A673 (cell line): ENCODE measurements around the gene ACOT7. TPM values are rescaled to one million over a fixed set of nuclear protein-coding genes. Genes with fewer than 3 reads are reported as not detected.

Experiments used
- BruUV-seq: library from RNA; stranded (reverse); fragments of 400-500 nt; replicated peaks from 2 replicates; lab custom pipeline; 2021; lab: Mats Ljungman, UMichigan
- CTCF ChIA-PET: fragments of 300-600 bp; sonication (Branson Sonifier 250); formaldehyde crosslinking; loops from one replicate; lab custom pipeline; 2022; ENCODE audit warnings: antibody characterized with exemption; lab: Charles Lee
- POLR2A ChIA-PET: fragments of 300-600 bp; sonication (Branson Sonifier 250); formaldehyde crosslinking; loops from one replicate; lab custom pipeline; 2022; ENCODE audit warnings: antibody characterized with exemption; ENCODE audit not compliant: low non-redundant PET; lab: Charles Lee
- DNase-seq: peaks from one replicate; pipeline ENCODE4 v3.0.0-alpha.2; 2015; ENCODE audit warnings: low spot score
- H3K27ac ChIP-seq: fragments of 200-600 bp; sonication (generic); 2 replicates; pipeline ENCODE4 v1.5.1; 2016; ENCODE audit warnings: mixed run types, low read depth, mild to moderate bottlenecking, mixed read lengths, antibody characterized with exemption, low read length; ENCODE audit not compliant: poor library complexity, severe bottlenecking
- H3K27me3 ChIP-seq: fragments of 200-600 bp; sonication (generic); replicated peaks from 2 replicates; pipeline ENCODE4 v1.6.1; 2017; ENCODE audit warnings: mixed run types, low read depth, mild to moderate bottlenecking, mixed read lengths, antibody characterized with exemption, low read length; ENCODE audit not compliant: insufficient read depth, poor library complexity
- H3K36me3 ChIP-seq: fragments of 200-600 bp; sonication (generic); 2 replicates; pipeline ENCODE4 v1.6.1; 2016; ENCODE audit warnings: mixed run types, mild to moderate bottlenecking, mixed read lengths, antibody characterized with exemption, low read length; ENCODE audit not compliant: insufficient read depth, poor library complexity, severe bottlenecking
- H3K4me1 ChIP-seq: fragments of 200-600 bp; sonication (generic); 2 replicates; pipeline ENCODE4 v1.6.1; 2017; ENCODE audit warnings: mixed run types, mild to moderate bottlenecking, mixed read lengths, antibody characterized with exemption, low read length; ENCODE audit not compliant: insufficient read depth, poor library complexity, severe bottlenecking
- H3K4me3 ChIP-seq: fragments of 200-600 bp; sonication (generic); 2 replicates; pipeline ENCODE4 v1.5.1; 2016; ENCODE audit warnings: low read depth, mixed run types, mild to moderate bottlenecking, mixed read lengths, low read length; ENCODE audit not compliant: poor library complexity, severe bottlenecking
- H3K9me3 ChIP-seq: fragments of 200-600 bp; sonication (generic); 2 replicates; pipeline ENCODE4 v1.6.1; 2016; ENCODE audit warnings: mixed run types, low read depth, mild to moderate bottlenecking, mixed read lengths, antibody characterized with exemption, low read length; ENCODE audit not compliant: poor library complexity, severe bottlenecking
- EZH2 ChIP-seq: fragments of 200-600 bp; sonication (generic); IDR thresholded peaks from 2 replicates; pipeline ENCODE4 v1.6.1; 2017; ENCODE audit warnings: borderline replicate concordance, low read depth, mild to moderate bottlenecking, mixed read lengths, antibody characterized with exemption, low read length; ENCODE audit not compliant: poor library complexity, severe bottlenecking
- intact Hi-C: fragments of 100-400 bp; cut with micrococcal nuclease; formaldehyde crosslinking; loops from one replicate; pipeline ENCODE4 v1.10.0; 2022; ENCODE audit not compliant: unreplicated experiment
- total RNA-seq: library from RNA; stranded (reverse); gene quantifications from 2 replicates; pipeline ENCODE4 v1.2.3, GENCODE V29; 2021
- TF ChIP-seq, protein P1 (sequence below): fragments of 300-800, 200-600 bp; sonication (generic); conservative IDR thresholded peaks from 2 replicates; pipeline ENCODE4 v1.5.1; 2017; ENCODE audit warnings: low read depth, mild to moderate bottlenecking, antibody characterized with exemption, low read length, moderate library complexity, mixed read lengths

ACOT7 gene
- total RNA-seq, 1 experiment from 2014 or later = 132 TPM

DNA sequence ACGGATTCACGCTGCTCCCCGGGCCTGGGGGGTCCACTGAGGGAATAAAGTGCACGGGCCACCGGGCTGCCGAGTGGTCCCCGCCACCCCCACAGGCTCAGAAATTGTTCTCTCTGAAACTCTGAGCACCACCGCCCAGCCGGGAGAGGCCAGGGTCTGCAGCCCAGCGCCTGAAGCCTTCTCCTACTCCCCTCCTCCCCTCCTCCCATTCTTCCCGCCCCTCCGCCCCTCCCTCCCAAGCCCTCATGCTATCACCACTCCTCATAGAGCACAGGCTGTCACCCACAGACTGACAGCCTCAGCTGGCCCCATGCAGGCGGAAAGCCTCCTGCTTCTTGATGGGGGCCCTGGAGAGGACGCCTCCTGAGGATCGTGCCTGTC, 132.0 kb downstream of the ACOT7 start:
- Histone ChIP-seq H3K9me3 (no peaks in the 10 kb centered on the region), H3K27me3 (no peaks in the 10 kb centered on the region), H3K4me3 (peak overlapping the region; percentile 62), H3K27ac (no peak overlapping the region), H3K4me1 (peaks cover 20% of the 10 kb centered on the region), H3K36me3 (no peaks in the 10 kb centered on the region)
- ChIA-PET CTCF (interaction anchor here (0.6 kb wide), 1 partner anchor 300 kb away, joined by 6 read pairs; no protein-coding TSS in a partner anchor), POLR2A (no interaction called here)
- DNase-seq = no peak
- BruUV-seq = no TSS peak
- intact Hi-C loops = loop anchor here (5.0 kb wide), 1 partner anchor 81 kb away; no protein-coding TSS in a partner anchor
- TF ChIP-seq, protein P1, sequence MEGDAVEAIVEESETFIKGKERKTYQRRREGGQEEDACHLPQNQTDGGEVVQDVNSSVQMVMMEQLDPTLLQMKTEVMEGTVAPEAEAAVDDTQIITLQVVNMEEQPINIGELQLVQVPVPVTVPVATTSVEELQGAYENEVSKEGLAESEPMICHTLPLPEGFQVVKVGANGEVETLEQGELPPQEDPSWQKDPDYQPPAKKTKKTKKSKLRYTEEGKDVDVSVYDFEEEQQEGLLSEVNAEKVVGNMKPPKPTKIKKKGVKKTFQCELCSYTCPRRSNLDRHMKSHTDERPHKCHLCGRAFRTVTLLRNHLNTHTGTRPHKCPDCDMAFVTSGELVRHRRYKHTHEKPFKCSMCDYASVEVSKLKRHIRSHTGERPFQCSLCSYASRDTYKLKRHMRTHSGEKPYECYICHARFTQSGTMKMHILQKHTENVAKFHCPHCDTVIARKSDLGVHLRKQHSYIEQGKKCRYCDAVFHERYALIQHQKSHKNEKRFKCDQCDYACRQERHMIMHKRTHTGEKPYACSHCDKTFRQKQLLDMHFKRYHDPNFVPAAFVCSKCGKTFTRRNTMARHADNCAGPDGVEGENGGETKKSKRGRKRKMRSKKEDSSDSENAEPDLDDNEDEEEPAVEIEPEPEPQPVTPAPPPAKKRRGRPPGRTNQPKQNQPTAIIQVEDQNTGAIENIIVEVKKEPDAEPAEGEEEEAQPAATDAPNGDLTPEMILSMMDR = no peak
- no peak for TF ChIP-seq EZH2

DNA sequence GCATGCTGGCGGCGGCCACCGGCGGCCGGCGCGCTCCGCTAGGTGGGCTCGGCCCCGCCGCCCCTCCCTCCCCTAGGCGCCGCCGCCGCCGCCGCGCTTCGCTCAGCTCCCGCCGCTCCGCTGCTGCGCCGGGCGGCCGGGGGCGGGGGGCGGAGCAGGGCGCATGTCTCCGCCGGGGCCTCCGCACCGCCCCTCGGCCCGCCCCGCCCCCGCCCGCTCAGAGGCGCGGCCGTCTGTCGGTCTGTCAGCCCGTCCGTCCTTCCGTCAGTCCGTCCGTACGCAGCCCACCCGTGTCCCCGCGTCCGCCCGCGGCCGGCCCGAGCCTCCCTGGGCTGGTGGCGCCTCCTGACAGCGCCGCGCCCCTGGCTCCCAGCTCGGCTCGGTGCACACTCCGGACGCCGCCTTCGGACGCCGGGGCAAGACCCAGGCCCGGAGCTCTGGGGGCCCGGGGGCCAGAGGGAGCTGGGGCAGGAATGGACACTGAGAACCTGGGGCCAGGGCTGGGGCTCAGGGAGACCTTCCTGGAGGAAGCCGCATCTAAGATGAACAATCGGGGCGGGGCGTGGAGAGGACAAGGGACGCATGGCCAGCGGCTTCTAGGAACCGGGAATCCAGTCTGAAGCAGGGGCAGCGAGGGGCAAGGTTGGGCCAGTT, 132.5 kb downstream of the ACOT7 start, which contains the start of gene GPR153:
GPR153 (minus strand) TSS at position 138 of the 654 bp plus-strand sequence. CDS start 6,193 bp downstream, outside the sequence.
- BruUV-seq = no TSS peak
- no peaks in the 10 kb centered on the region for H3K9me3 ChIP-seq
- no peaks in the 10 kb centered on the region for H3K36me3 ChIP-seq
- DNase-seq = peak; percentile 48
- TF ChIP-seq EZH2 = no peak
- TF ChIP-seq, protein P1 = no peak
- POLR2A ChIA-PET = no interaction called here
- CTCF ChIA-PET = no interaction called here
- intact Hi-C loops = loop anchor here (5.0 kb wide), 1 partner anchor 81 kb away; no protein-coding TSS in a partner anchor
- peaks cover 20% of the 10 kb centered on the region for H3K4me1 ChIP-seq
- H3K27me3 ChIP-seq = no peaks in the 10 kb centered on the region
- H3K4me3 ChIP-seq = peak within 1 kb of the TSS; percentile 62
- peak within 1 kb of the TSS; percentile 42 for H3K27ac ChIP-seq

DNA sequence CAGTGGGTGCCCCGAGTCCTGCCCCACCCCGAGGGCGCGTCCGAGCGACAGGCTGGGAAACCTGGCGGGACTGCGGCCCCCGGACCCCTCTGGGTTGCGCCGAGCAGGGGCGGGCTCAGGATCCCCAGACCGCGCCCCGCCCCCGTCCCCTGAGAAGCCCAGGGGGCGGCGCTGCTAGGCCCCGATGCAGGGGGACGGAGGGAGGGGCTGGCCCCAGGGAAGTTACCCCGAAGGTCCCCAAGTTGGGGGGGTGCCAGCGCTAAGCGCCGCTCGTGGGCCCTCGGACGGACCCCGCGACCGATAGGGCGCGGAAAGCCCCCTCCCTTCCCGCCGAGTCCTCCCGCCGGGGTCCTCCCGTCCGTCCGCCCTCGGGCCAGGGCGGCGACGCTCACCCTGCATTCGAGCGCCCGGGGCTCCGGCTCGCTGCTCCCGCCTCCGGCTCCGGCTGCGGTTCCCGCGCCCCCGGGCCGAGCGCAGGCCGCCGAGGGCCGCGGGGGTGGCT, 133.1 kb downstream of the ACOT7 start:
- H3K36me3 ChIP-seq = no peaks in the 10 kb centered on the region
- BruUV-seq = no TSS peak
- H3K27me3 ChIP-seq = no peaks in the 10 kb centered on the region
- peaks cover 20% of the 10 kb centered on the region for H3K4me1 ChIP-seq
- TF ChIP-seq, protein P1 = no peak
- TF ChIP-seq EZH2 = no peak
- ChIA-PET POLR2A (no interaction called here), CTCF (no interaction called here)
- peak; percentile 59 for DNase-seq
- H3K27ac ChIP-seq = peak overlapping the region; percentile 42
- intact Hi-C loops = loop anchor here (5.0 kb wide), 1 partner anchor 82 kb away; no protein-coding TSS in a partner anchor
- peak overlapping the region; percentile 62 for H3K4me3 ChIP-seq
- H3K9me3 ChIP-seq = no peaks in the 10 kb centered on the region
